ENCODE measurements around the gene SLFN12.

SLFN12 gene

GRCh38 chr17:35387496-35387895 is 44.8 kb downstream of the SLFN12 start:
- DNase-seq (ENCODE audit: low read depth in 2 of 2) = no peak
- TF ChIP-seq CTCF (IDR thresholded peaks at IDR 0.05; ENCODE audit: low read depth, low read length) = no peak

GRCh38 chr17:35377706-35378105 is 54.6 kb downstream of the SLFN12 start:
- no peak overlapping the region for H3K4me3 ChIP-seq (replicated peaks in 1 of 2; ENCODE audit: low read depth in 2 of 2, low read length in 2 of 2)
- TF ChIP-seq CTCF (IDR thresholded peaks at IDR 0.05; ENCODE audit: low read depth, low read length) = no peak
- no peak for DNase-seq (ENCODE audit: low read depth in 2 of 2)

More at GRCh38 chr17:35387496-35387895, 44.8 kb downstream of the SLFN12 start:
- H3K4me3 ChIP-seq (replicated peaks in 1 of 2; ENCODE audit: low read depth in 2 of 2, low read length in 2 of 2) = no peak overlapping the region

- peak in 1 of 2 donors; percentile 18 for DNase-seq (ENCODE audit: low read depth in 2 of 2)
- H3K4me3 ChIP-seq (replicated peaks in 1 of 2; ENCODE audit: low read depth in 2 of 2, low read length in 2 of 2) = no peak overlapping the region
- no peak for TF ChIP-seq CTCF (IDR thresholded peaks at IDR 0.05; ENCODE audit: low read depth, low read length)
Measured at GRCh38 chr17:35377068-35377467, 55.2 kb downstream of the SLFN12 start.

- no peak for TF ChIP-seq CTCF (IDR thresholded peaks at IDR 0.05; ENCODE audit: low read depth, low read length)
- no peak overlapping the region for H3K4me3 ChIP-seq (replicated peaks in 1 of 2; ENCODE audit: low read depth in 2 of 2, low read length in 2 of 2)
- DNase-seq (ENCODE audit: low read depth in 2 of 2) = peak; percentile 14 to 66
Measured at GRCh38 chr17:35376245-35376644, 56.1 kb downstream of the SLFN12 start.

- no peak for DNase-seq (ENCODE audit: low read depth in 2 of 2)
- TF ChIP-seq CTCF (IDR thresholded peaks at IDR 0.05; ENCODE audit: low read depth, low read length) = no peak
- H3K4me3 ChIP-seq (replicated peaks in 1 of 2; ENCODE audit: low read depth in 2 of 2, low read length in 2 of 2) = peak overlapping the region; percentile 62 to 86
Measured at GRCh38 chr17:35374766-35375344, 57.4 kb downstream of the SLFN12 start.

- TF ChIP-seq CTCF (IDR thresholded peaks at IDR 0.05; ENCODE audit: low read depth, low read length) = no peak
- DNase-seq (ENCODE audit: low read depth in 2 of 2) = peak; percentile 68 to 72
- peak overlapping the region; percentile 62 to 86 for H3K4me3 ChIP-seq (replicated peaks in 1 of 2; ENCODE audit: low read depth in 2 of 2, low read length in 2 of 2)
Measured at GRCh38 chr17:35373984-35374765, 58.1 kb downstream of the SLFN12 start.

All from cardiac fibroblast (primary cell).